Measurements from ENCODE around the gene SEC14L6.

DNA sequence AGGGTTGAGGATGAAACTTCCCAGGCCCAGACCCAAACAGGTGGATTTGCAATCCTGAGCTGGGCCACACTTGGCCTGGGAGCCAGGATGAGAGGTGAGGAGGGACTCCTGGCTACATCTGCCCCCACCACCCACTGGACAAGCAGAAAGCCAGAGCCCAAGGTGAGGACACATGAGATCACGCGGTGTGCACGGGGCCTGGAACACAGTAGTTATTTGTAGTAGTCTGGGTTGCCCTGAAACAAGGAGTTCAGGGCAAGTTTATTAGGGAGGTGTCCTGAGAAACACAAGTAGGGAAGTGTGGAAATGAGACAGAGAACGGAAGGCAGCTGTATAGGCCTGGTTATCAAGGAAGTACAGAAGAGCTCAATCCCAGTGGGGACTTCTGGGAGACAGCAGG, 647 bp upstream of the SEC14L6 start:
- TF ChIP-seq, protein P1, sequence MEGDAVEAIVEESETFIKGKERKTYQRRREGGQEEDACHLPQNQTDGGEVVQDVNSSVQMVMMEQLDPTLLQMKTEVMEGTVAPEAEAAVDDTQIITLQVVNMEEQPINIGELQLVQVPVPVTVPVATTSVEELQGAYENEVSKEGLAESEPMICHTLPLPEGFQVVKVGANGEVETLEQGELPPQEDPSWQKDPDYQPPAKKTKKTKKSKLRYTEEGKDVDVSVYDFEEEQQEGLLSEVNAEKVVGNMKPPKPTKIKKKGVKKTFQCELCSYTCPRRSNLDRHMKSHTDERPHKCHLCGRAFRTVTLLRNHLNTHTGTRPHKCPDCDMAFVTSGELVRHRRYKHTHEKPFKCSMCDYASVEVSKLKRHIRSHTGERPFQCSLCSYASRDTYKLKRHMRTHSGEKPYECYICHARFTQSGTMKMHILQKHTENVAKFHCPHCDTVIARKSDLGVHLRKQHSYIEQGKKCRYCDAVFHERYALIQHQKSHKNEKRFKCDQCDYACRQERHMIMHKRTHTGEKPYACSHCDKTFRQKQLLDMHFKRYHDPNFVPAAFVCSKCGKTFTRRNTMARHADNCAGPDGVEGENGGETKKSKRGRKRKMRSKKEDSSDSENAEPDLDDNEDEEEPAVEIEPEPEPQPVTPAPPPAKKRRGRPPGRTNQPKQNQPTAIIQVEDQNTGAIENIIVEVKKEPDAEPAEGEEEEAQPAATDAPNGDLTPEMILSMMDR (conservative IDR thresholded peaks at IDR 0.05; ENCODE audit: low read length) = no peak
- no peak for TF ChIP-seq EZH2phosphoT487 (IDR thresholded peaks at IDR 0.05; ENCODE audit: borderline replicate concordance)
